Inflammatory macrophage treated with lipopolysaccharide for 1 hour (primary cell): Measurements from ENCODE around the gene ZNF830.
"Not testable (repeated sequence)": the region's sequence is repeated elsewhere in the genome, so short reads cannot be mapped to it uniquely, and the experiment has no call there.

Experiments
- DNase-seq, 2 donors: peaks; one replicate each; pipeline ENCODE4 v3.0.0-alpha.2; 2020 to 2022

Gene ZNF830, protein sequence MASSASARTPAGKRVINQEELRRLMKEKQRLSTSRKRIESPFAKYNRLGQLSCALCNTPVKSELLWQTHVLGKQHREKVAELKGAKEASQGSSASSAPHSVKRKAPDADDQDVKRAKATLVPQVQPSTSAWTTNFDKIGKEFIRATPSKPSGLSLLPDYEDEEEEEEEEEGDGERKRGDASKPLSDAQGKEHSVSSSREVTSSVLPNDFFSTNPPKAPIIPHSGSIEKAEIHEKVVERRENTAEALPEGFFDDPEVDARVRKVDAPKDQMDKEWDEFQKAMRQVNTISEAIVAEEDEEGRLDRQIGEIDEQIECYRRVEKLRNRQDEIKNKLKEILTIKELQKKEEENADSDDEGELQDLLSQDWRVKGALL

DNA sequence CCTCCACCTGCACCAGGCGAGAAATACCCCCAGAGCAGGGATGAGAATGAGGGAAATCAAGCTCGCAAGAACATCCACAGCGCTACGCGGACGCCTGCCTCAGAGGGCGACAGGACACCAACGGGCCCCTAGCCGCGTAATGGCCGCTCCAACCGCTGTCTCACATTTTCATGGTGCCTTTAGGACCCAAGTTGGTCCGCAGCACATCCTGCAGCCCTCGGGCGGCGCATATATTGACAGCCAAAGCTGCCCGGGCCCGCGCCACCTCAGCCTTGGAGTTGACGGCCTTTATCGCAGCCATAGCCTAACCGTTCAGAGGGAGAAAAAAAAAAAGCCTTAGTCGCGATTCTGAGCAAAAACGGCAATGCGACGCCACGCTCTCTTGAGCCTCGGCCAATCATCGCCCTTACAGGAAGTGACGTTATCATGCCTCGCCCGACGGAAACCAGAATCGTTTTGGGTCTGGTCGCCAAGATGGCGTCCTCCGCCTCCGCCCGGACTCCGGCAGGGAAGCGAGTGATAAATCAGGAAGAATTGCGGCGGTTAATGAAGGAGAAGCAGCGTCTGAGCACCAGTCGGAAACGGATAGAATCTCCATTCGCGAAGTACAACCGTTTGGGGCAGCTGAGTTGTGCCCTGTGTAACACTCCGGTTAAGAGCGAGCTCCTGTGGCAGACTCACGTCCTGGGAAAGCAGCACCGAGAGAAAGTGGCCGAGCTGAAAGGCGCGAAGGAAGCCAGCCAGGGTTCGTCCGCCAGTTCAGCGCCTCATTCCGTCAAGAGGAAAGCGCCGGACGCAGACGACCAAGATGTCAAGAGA is at the start of gene ZNF830, which contains the start of gene CCT6B:
Gene ZNF830, plus strand, starts transcription at position 448 of the 819 bp plus-strand sequence. Its CDS starts 27 bp downstream, at position 475.
Gene CCT6B, minus strand, starts transcription at position 368 of the 819 bp plus-strand sequence. Its CDS starts 67 bp downstream, at position 301.
- peak; percentile 93 to 95 for DNase-seq

DNA sequence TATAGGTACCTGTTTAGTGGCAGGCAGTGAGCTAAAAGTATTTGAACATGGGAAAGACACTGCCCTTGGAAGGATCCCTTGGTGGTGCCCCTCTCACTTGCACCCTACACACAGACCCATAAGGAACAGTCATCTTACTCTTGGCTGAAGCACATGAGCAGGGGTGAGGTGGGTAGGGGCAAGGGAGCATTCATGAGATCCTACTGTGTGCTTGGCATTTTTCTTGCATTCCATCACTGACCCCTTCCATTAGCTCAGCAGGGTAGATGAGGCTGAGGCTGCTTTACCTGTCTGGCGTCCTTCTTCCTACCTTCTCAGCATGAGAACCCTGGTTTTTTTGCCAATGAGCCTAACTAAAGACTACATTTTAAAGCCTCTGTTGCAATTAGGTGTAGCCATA is 48.3 kb upstream of the ZNF830 start:
- DNase-seq = no peak

DNA sequence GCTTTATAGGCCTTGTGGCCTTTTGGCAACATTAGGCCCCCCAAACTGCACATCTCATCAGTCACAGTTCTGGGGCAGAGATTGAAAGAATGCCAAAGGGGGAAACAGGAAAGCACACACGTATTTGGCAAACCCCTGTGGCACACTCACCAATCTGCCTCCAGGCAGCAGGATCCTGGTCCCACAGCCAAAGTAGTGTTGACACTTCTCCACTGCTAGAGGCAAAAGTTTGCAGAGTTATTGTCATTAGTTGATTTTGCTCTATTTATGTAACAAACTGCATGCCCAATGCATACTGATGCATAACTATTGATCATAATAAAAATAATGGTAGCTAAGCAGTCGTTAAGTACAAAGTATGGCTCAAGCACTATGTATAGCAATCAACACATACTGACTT is 45.2 kb upstream of the ZNF830 start:
- DNase-seq = no peak

DNA sequence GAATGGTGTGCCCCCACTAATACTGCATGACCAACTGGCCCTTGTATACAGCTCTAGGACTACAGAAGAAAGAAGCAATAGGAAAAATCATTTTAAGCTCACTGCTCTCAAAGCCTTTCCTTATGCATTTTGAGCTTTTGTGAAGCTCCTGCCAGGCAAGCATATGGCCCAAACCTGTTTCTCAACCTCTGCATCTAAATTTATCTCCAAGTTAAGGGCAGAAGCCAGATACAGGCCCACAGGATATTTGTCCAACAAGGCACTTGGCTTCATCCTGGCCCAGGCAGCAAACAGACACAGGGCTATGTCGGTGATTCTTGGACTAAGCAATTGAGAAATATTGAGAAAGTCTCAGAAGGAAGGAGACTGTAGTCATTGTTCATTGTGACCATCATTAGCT is 44.0 kb upstream of the ZNF830 start:
- no peak for DNase-seq

DNA sequence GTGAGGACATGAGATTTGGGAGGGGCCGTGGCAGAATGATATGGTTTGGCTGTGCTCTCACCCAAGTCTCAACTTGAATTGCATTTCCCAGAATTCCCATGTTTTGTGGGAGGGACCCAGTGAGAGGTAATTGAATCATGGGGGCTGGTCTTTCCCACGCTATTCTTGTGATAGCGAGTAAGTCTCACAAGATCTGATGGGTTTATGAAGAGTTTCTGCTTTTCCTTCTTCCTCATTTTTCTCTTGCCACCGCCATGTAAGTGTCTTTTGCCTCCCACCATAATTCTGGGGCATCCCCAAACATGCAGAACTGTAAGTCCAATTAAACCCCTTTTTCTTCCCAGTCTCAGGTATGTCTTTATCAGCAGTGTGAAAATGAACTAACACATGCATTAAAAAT is 40.7 kb upstream of the ZNF830 start:
- DNase-seq = peak; percentile 66 to 88

DNA sequence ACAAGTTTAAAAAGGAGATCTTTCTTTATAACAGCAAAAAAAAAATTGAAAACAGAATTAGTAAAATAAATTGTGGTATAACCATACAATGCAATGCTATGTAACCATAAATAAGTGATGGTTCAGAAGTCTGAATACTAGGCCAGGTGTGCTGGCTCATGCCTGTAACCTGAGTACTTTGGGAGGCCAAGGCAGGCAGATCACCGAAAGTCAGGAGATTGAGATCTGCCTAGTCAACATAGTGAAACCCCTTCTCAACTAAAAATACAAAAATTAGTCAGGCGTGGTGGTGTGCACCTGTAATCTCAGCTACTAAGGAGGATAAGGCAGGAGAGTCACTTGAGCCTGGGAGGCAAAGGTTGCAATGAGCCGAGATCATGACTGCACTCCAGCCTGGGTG is 34.7 kb upstream of the ZNF830 start:
- DNase-seq = no peak

DNA sequence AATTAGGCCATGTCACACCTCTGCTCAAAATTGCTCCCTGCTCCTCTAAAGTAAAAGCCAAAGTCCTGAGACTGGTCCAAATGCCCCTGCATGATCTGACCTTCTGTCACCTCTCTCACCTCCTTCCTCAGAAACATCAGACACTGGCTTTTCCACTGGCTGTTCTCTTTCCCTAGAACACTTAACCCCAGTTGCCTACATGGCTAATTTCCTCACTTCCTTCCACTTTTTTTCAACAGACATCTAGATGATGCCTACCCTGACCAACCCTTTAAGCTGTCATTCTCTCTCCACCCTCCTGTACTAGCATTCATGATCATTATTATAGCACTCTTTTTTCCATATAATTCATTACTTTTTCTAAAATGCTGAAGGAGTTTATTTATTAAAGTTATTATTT is 31.1 kb upstream of the ZNF830 start:
- DNase-seq = peak; percentile 23 to 36

DNA sequence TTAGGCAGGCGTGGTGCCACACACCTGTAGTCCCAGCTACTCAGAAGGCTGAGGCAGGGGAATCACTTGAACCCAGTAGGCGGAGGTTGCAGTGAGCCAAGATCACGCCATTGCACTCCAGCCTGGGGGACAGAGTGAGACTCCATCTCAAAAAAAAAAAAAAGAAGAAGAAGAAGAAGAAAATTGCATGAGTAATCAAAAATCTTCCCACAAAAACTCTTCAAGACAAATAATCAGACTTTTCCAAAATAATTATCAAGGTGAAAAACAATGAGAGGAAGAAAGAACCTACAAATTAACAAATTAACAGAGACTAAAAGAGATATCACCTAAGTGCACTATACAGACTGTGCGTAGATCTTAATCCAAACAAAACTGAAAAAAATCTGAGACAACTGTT is 10.6 kb upstream of the ZNF830 start:
- not testable (repeated sequence) for DNase-seq

DNA sequence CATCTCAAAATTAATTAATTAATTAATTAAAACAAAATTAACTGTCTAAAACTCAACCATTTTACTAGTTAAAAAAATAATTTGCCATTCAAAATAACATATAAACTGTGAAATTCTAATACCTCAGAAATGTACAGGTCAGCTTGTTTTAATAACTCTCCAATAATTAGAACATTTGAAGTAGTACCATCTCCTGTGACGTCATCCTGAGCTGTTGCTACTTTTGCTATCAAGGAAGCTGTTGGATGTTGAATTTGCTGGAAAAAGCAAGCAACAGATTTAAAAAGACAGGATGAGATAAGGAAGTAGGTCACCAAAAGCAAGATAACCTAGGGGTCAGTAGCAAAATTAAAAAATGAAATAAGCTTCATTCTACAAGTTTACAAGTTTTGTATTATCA is 2.9 kb upstream of the ZNF830 start:
- no peak for DNase-seq

DNA sequence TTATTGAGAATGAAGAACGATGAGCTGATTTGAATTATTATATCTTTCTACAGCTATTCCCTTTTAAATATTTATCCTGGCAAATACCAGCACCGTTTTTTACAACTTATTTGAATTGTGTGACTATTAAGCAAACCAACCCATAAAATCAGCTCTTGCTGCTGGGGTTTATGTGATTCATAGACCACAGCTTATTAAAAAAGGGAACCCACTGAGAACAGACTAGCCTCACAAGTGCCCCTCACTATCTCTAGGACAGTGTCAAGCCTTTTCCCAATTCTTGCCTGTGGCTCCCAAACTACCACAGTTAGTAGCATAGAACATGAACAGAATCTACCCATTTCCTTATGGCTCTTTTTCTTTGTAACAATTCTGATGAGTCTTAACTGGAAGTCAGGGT is 12.8 kb downstream of the ZNF830 start:
- DNase-seq = no peak

DNA sequence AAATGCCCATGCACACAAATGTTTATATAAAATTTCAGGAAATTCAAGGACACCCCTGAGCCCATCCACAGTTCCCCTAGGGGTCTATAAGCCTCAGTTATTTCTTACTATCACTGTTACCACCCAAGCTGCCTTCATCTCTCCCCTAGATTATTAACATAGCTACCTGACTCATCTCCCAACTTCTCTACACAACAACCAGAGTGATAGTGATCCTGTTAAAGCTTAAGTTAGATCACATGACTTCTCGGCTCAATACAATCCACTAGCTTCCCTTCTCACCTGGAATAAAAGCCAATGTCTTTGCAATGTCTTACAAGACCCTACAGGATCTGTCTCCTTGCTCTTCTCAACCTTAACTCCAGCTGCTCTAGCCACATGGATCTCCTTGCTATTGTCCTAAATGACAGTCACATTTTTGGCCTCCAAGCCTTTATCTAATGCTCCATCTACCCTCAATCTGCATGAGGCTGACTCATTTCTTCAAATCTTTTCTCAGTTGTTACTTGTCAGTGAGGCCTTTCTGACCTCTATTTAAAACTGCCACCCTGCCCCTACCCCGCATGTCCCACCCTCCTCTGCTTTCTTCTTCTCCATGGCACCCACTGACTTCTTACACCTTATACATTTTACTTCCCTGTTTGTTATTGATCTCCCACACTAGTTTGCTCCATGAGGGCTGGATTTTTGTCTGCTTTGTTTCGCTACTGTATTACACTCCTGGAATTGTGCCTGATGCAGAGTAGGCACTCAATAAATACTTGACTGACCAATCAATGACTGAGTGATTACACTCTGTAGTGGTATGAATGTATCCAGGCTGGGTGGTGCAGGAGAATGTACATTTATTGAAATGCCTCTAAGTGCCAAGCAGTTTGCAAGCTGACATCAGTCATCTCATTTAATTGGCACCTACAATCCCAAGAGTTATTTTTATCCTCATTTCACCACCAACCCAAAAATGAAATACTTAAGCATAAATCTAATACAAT is 13.8 kb downstream of the ZNF830 start:
- no peak for DNase-seq

DNA sequence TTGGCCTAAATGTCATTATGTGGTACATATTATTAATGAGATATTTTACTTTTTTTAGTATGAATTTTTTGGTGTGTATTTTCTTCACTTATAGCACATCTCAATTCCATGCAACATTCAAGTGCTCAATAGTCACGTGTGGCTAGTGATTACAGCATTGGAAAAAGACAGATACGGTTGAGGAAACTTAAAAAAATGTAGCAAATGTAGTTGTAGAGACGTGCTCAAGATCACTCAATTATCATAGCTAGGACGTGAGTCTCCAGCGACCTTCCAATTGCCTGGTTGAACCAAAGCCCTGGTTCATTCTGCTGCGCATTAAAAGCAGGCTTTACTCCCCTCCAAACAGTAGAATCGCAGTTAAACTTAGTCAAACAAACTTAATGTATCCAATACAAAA is 17.8 kb downstream of the ZNF830 start:
- no peak for DNase-seq

DNA sequence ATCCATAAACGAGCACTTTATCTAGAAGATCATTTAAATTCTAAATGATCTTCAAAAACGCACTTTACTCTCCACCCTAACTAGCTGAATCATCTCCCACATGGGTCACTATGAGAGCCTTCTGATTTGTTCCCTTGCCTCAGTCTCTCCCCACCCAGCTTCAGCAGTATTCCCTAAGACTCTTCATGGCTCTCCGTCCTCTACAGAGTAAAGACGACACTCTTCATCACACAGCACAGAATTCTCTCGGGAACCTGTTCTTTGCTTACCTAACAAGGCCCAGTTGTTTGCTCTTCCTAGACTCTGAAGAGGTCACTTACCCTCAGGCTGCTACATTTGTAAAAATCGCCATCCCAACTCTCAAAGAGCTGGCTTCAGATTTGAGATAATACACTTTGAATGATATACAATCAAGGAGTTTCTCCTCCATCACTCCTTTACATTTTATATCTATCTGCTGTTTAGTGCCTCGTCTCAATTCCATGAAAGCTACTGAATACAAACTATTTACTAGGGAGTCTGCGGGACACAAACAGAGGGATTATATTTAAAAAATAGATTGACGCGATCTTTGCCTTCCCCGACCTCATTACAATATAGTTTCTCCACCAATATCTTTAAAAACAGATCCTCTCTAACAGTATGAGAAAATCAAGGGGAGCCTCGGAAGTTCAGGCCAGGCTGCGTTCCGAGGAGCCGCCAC is 18.5 kb downstream of the ZNF830 start:
- DNase-seq = no peak

DNA sequence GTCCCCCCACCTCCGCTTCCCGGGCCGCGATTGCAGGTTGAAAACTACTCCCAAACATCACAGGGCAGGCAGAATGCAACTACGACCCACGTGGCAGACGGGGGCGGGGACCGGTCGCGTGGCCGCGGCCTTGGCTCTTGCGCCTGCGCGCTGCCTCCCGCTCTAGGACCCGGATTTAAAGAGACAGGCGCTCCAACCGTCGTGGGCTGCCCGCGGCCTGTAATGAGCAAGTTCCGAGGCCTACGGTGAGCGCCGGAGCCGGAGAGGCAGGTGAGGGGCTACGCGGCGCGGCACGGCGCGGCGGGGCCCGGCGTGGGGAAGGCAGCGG is 19.0 kb downstream of the ZNF830 start, which contains the start of gene LIG3:
Gene LIG3, plus strand, starts transcription at position 160 of the 328 bp plus-strand sequence. CDS start 2,494 bp downstream, outside the sequence.
- DNase-seq = peak; percentile 93 to 94

DNA sequence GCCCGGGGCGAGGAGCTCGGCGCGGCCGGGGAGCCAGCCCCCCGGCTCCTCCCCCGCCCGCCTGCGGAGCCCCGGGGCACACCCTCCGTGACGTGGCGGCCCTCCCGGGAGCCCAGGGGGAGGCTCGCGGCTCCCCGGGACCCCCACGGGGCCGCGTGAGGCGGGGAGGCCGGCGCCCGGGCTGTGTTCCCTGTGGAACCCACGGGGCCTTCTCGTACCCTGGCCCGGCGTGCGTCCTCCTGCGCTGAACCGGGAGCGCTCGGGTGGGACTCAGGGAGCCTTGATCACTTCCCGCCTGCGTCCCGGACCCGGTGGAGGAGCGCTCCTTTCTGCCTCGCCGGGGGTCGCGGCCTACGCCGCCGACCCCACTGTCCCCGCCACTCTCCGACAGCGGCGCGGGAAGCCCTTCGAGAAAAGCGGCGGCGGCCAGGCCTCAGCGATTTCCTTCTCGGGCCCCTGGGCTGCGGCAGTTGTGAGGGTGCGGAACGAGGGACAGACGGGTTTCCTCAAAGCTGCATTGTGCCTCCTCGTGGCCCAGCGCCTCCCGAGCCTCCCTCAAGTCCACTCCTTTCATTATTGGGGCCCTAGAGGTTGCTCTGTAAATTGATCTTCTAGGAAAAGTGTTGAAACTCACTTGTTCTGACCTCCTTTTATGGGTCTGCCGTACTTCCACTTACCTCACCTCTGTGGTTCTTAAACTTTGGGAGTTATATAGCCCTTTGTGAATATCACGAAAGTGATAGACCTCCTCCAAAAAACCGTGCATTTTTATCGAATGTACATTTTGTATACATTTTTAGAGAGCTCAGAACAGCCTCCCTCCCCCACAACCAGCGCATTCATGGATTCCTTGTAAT is 19.6 kb downstream of the ZNF830 start:
- DNase-seq = peak; percentile 81 to 84

DNA sequence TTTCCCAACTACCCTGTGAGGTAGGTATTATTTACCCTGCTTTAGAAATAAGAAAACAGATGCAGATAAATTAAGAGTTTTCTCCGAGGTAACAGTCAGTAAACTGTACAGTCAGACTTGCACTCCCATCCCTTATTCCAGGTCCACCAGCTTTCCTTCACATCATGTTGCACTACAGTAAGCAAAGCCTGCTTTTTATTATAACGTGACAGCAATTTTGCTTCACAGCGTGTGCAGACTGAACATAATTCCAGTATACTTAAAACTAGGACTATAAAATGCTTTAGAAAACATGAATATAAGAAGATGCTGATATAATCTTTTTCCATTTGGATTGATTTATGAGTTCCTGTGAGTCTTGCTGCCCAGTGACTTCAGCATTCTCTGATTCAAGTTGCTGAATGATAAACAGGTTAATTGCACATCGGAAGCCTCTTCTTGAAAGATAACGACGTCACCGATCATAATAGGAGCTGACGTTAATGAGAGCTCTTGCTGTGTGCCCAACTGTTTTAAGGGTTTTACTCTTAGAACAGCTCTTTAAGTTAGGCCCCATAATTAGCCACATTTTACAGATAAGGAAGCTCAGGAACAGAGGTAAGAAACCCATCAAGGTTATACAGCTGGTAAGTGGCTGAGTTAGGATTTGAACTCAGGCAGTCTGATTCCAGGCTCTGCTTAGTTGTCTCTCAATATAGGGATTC is 20.4 kb downstream of the ZNF830 start:
- DNase-seq = no peak

DNA sequence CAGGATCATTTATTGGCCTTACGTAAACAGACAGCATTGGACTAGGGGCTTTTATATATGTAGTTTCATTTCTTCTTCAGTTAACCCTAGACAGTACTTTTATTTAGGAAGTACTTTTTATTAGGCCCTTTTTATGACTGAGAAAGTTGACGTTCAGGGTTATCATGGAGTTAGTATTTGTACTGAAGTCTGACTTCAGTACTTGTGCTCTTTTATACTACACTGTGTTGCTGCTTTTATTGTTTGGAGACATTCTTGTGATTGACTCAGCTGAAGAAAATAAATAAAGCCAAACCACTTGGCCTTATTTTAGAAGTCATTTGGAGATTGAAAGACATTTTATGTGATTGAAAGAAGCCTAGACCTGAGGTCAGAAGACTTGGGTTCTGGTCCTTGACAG is 25.9 kb downstream of the ZNF830 start:
- DNase-seq = no peak

DNA sequence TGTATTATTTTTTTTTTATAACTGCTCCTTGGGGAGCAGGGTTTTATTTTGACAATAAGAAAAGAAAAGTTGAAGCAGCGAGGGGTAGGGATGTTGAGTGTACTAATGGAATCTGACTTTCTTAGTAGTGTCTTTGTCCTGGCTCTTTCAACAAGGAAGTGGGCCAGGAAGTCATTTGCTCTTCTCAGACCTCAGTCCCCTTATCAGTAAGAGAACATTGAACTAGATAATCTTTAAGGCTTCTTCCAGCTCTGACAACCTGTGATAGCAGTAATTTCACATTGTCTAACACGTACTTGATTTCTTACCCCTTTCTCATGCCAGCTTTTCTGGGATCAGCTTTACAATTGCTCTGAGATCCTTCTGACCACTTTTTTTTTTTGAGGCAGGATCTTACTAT is 27.3 kb downstream of the ZNF830 start:
- no peak for DNase-seq

DNA sequence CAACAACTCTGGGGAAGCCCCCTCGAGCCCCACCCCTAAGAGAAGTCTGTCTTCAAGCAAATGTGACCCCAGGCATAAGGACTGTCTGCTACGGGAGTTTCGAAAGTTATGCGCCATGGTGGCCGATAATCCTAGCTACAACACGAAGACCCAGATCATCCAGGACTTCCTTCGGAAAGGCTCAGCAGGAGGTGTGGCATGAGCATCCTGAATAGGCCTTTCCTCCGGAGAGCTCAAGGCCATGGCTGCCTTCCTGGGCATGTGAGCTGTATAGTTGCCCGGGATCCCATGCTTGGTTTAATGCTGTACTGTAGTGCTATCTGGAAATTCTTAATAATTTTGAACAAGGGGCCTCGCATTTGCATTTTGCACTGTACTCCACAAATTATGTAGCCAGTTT is 28.1 kb downstream of the ZNF830 start:
- DNase-seq = no peak

DNA sequence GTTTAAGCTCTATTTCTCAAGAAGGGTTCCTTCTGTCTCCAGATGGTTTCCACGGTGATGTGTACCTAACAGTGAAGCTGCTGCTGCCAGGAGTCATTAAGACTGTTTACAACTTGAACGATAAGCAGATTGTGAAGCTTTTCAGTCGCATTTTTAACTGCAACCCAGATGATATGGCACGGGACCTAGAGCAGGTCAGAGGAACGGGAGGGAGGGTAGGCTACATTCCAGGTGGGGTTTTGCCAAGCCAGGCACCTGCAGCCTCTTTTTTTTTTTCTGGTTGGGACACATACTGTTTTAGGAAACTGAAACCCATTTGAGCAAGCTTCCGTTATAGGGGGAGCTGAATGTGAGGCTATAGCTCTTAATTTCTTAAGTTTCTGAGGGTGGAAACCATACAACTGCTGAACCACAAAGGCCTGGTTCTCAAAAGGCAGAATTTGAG is 29.6 kb downstream of the ZNF830 start:
- peak; percentile 49 to 53 for DNase-seq
